ENCODE results near the gene NFX1.

DNA sequence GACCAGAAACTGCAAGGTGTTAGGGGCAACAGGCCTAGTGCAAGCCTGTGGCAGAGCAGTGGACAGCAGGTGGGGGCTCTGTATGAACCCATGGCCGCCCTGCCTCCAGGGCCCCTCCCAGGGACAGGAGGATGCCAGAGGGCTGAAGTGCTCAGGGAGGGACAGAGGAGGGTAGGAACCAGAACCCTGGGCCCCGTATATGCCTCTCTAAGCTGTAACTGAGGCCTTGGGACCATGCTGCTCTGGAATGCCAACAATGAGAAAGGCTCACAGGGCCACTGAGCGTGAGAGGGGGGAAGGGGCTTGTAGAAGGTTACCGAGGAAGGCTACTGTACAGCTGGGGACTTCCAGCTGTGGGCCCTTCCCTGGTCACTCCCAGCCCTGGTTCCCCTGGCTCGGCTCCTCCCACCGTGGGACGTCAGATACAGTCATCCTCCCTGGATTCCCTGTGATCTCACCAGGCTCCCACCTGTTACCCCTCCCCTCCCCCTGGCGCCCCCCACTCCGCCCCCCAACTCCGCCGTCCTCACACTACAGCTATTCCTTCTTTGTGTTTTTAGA, 91.0 kb downstream of the NFX1 start:
- TF ChIP-seq, protein P1, sequence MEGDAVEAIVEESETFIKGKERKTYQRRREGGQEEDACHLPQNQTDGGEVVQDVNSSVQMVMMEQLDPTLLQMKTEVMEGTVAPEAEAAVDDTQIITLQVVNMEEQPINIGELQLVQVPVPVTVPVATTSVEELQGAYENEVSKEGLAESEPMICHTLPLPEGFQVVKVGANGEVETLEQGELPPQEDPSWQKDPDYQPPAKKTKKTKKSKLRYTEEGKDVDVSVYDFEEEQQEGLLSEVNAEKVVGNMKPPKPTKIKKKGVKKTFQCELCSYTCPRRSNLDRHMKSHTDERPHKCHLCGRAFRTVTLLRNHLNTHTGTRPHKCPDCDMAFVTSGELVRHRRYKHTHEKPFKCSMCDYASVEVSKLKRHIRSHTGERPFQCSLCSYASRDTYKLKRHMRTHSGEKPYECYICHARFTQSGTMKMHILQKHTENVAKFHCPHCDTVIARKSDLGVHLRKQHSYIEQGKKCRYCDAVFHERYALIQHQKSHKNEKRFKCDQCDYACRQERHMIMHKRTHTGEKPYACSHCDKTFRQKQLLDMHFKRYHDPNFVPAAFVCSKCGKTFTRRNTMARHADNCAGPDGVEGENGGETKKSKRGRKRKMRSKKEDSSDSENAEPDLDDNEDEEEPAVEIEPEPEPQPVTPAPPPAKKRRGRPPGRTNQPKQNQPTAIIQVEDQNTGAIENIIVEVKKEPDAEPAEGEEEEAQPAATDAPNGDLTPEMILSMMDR (IDR thresholded peaks at IDR 0.05): no peak
- TF ChIP-seq POLR2A (IDR thresholded peaks at IDR 0.05): no peak
- no peak for TF ChIP-seq EP300 (IDR thresholded peaks at IDR 0.05)
